ENCODE measurements around the gene LONRF2. TPM values are rescaled to one million over a fixed set of nuclear protein-coding genes. Genes with fewer than 3 reads are reported as not detected.

LONRF2 gene
- total and polyA plus RNA-seq, 8 donors = 2.0 to 7.1 (median 6.8) TPM

DNA sequence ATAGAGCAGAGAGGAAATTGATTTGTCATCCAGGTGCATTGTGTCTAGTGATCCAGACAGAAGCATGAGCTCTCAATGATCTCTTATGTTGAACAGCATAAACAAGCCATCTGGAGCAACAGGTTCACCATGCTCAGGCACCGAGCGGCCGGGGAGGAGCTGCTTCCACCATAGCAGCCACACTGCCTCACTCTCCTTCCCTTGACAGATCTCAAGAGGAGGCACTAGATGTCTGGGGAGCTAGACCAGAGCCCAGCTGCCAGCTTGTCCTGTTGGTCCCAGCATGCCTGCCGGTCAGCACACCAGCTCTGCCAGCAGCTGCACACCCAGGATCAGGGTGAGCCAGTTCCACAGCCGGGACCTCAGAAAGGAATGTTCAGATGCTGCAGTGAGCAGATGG lies 17.5 kb upstream of the LONRF2 start:
- WGBS, 2 donors = 63 to 82% methylated on average over 5 of the region's 5 CpGs
- Histone ChIP-seq H3K4me3 (no peak overlapping the region), H3K36me3 (no peaks in the 10 kb centered on the region), H3K27me3 (no peaks in the 10 kb centered on the region), H3K4me1 (peaks cover 0 to 9% (median 3%) of the 10 kb centered on the region in 3 donors), H3K27ac (no peak overlapping the region), H3K9me3 (no peaks in the 10 kb centered on the region)
- ATAC-seq (peak in 2 of 4 donors; percentile 12 to 34), DNase-seq (peak in 1 of 6 donors; percentile 28), FAIRE-seq (no peak)
- intact Hi-C loops (cut with DNase I) = no loop called here
- no peak for TF ChIP-seq CTCF (IDR thresholded peaks at IDR 0.05)

DNA sequence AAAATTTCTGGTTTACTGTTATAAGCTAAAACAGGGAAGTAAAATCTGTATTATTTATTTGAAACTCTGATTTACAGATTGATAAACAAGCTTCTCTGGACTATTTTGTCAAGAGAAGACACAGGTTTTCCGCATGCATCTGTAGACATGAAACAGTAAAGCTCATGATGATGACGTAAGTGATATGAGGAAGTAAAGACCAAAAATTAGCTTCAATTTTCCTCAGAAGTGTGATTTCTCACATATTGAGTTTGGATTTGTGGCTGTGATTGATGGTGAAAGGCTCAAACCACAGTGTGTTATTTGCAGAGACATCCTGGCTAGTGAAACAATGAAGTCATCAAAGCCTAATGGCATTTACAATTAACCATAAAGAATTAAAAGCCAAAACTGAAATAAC lies 12.6 kb upstream of the LONRF2 start:
- ATAC-seq = no peak
- Histone ChIP-seq H3K27ac (no peak overlapping the region), H3K4me3 (no peak overlapping the region), H3K27me3 (no peaks in the 10 kb centered on the region), H3K4me1 (no peaks in the 10 kb centered on the region), H3K36me3 (no peaks in the 10 kb centered on the region), H3K9me3 (no peaks in the 10 kb centered on the region)
- no peak for FAIRE-seq
- DNase-seq = no peak
- intact Hi-C loops (cut with DNase I) = no loop called here
- WGBS, 2 donors = 84 to 96% methylated on average over 2 of the region's 2 CpGs
- no peak for TF ChIP-seq CTCF (IDR thresholded peaks at IDR 0.05)

- WGBS, 2 donors = 80 to 88% methylated on average over 4 of the region's 4 CpGs
- no peak overlapping the region for H3K27ac ChIP-seq
These were observed 5.4 kb upstream of the LONRF2 start for GRCh38 chr2:100327742-100328141.

GRCh38 chr2:100321179-100321865 lies 979 bp downstream of the LONRF2 start:
- ATAC-seq = peak; percentile 76 to 88 (median 78)
- Histone ChIP-seq H3K4me1 (peaks cover 6 to 25% (median 13%) of the 10 kb centered on the region in 3 donors), H3K4me3 (peak overlapping the region; percentile 39 to 69 (median 60)), H3K27ac (peak overlapping the region; percentile 58 to 92 (median 88)), H3K27me3 (no peaks in the 10 kb centered on the region), H3K9me3 (no peaks in the 10 kb centered on the region), H3K36me3 (no peaks in the 10 kb centered on the region)
- DNase-seq = peak; percentile 65 to 92 (median 81)
- WGBS, 2 donors = 1% methylated on average over 72 to 77 of the region's 77 CpGs
- FAIRE-seq = no peak
- intact Hi-C loops (cut with DNase I) = no loop called here
- TF ChIP-seq CTCF (IDR thresholded peaks at IDR 0.05) = peak; percentile 23 to 45 (median 36)

More at GRCh38 chr2:100327742-100328141, 5.4 kb upstream of the LONRF2 start:
- Histone ChIP-seq H3K4me3 (no peak overlapping the region), H3K36me3 (no peaks in the 10 kb centered on the region), H3K9me3 (no peaks in the 10 kb centered on the region), H3K27me3 (no peaks in the 10 kb centered on the region), H3K4me1 (peaks cover 0 to 11% (median 6%) of the 10 kb centered on the region in 3 donors)
- TF ChIP-seq CTCF (IDR thresholded peaks at IDR 0.05) = no peak
- FAIRE-seq (no peak), DNase-seq (no peak), ATAC-seq (no peak)
- intact Hi-C loops (cut with DNase I) = no loop called here

DNA sequence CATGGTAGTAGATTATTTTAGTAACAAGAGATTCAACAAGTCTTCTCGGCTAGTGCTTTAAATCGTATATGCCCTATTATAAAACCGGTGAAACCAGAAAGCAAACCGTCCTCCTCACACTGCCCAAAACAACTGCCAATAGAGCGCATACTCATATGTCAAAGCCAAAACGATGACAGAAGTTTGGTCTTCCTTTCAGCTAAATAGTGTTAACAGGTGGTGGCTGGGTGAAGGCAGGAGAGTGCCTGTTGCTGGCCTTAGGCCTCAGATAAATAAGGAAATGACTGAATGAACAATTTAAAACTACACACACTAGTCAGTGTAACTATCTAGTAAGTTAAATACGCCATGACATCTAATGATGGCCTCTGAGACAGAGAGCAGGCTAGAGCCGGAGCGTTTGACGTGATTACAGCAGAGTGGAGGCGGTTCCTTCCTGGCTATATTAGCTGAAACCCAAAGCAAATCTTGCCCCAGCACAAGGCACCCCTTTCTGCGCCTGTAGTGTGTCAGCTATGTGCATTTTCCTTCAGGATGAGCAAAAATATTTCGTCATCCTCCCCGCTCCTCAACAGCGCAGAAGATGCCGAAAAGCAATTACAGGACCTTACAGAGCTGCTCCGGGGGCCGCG lies 1.6 kb downstream of the LONRF2 start:
- Histone ChIP-seq H3K27me3 (no peaks in the 10 kb centered on the region), H3K27ac (peak overlapping the region; percentile 58 to 91 (median 84)), H3K36me3 (no peaks in the 10 kb centered on the region), H3K9me3 (no peaks in the 10 kb centered on the region), H3K4me3 (peak overlapping the region; percentile 39 to 69 (median 60)), H3K4me1 (peaks cover 6 to 25% (median 13%) of the 10 kb centered on the region in 3 donors)
- FAIRE-seq (no peak), ATAC-seq (peak; percentile 29 to 71 (median 50)), DNase-seq (peak in 2 of 6 donors; percentile 34 to 61)
- intact Hi-C loops (cut with DNase I) = no loop called here
- TF ChIP-seq CTCF (IDR thresholded peaks at IDR 0.05) = no peak
- 5 to 9% methylated on average over 19 of the region's 19 CpGs for WGBS, 2 donors
